GM19438 (cell line): ENCODE data around the gene OR10H1.
"Not testable (repeated sequence)": the region's sequence is repeated elsewhere in the genome, so short reads cannot be mapped to it uniquely, and the experiment has no call there.

Experiments
- ATAC-seq: cut with Tn5 transposase; IDR thresholded peaks from one replicate; pipeline ENCODE4 v1.9.1; 2021; ENCODE audit warnings: low read depth; ENCODE audit not compliant: unreplicated experiment

Gene OR10H1

DNA sequence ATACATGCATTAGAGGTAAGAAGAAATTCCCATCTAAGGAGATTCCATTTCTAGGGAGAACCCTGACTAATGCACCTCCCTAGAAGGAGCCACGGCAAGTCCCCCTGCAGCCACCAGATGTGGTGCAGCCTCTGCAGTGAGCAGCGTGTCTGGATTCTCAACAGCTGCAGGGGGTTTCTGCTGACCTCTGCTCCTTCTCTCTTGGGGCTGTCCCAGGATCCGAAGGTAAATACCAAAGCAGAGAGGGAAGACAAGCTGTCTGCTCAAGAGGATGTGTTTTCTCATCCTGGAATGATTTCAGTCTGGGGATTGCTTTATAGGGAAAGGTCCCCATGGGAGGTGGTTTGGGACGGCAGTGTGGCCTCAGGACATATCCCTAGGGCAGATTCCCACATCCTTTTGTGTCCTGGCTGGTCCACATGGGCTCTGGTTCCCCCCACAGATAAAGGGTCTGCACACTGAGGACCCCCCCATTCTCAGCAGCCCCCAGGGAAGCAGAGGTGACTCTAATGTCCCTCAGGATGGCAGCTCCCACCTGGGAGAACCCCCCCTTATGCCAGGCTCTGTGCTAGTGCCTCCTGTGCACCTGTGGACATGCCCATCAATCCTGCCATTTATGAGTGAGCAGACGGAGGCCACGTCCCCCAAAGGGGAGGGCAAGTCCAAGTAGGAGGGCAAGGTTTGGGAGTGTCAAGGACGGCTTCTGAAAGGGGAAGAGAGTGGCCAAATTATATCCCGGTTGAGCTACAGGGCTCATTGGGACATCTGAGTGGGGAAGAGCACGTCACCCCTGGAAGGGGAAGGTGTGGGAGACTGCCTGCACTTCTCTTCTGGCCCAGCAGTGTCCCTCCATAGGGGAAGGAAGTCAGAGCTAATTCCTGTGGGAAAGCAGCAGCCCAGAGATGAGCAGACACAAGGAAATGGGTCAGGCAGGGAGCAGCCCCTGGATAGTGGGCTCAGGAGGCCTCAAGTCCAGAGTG is 38.2 kb downstream of the OR10H1 start:
- ATAC-seq: no peak

DNA sequence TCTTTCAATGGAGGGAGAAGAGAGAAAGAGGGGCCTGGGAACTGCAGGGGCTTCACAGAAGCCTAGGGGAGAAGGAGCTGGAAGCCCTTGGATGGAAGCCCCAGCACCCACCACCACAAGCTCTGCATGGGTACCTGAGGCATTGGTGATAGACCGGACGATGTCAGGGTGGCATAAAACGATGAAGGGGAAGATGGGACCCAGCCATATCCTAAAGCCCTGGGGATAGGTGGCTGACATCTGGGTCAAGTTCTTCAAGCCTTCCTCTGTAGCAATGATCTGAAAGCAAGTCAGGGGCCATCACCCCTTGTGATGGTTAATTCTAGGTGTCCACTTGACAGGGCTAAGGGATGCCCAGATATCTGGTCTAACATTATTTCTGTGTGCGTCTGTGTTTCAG is 39.2 kb downstream of the OR10H1 start:
- ATAC-seq: no peak

DNA sequence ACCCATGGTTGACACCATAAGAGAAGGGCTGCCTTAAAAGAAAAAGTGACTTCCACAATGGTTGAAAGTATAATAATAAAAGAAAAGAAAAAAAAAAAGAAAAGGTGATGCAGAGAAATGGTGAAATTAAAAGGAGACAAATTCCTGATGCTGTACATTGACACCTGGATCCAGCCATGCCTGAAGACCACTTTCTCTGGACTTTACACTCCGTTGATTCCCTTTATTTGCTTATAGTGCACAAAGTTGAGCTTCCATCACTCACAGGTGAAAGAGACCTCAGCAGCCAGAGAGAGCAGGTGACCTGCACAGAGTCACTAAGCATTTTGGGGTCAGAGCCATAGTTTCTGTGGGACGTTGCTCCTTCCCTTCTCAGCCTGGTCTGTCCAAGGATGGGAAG is 40.2 kb downstream of the OR10H1 start:
- ATAC-seq: no peak

DNA sequence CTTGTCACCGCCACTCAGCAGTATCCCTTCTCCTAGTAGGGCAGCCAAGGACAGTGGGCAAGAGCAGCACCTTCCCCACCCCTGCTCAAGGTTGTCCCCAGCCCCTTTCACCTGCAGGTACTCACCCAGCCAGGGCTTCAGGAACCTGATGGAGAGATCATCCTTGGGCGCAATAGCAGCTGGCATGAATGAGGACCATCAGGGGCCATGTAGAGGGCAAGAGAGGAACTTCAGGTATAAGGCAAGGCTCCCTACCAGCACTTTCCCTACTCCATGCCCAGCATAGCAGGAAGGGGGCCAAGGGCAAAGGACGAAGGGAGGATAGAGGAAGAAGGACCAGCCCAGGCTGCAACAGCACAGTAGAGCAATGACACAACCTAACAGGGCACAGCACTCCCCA is 41.3 kb downstream of the OR10H1 start:
- not testable (repeated sequence) for ATAC-seq

DNA sequence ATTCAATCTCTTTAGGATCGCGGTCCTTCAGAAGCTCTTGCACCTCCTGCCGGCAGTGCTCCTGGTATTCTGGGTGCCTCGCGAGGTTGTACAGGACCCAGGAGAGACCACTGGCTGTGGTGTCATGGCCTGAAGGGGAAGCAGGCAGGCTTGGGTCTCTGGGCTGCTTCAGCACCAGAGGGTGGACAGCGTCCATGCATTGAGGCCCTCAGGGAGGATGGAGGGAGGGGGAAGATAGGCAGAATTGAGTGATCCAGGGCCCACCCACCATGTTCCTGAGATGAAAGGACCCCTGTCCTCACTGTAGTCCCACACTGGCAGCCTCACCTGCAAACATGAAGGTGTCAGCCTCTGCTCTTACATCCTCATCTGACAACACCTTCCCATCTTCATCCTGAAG is 45.9 kb downstream of the OR10H1 start:
- ATAC-seq: no peak

DNA sequence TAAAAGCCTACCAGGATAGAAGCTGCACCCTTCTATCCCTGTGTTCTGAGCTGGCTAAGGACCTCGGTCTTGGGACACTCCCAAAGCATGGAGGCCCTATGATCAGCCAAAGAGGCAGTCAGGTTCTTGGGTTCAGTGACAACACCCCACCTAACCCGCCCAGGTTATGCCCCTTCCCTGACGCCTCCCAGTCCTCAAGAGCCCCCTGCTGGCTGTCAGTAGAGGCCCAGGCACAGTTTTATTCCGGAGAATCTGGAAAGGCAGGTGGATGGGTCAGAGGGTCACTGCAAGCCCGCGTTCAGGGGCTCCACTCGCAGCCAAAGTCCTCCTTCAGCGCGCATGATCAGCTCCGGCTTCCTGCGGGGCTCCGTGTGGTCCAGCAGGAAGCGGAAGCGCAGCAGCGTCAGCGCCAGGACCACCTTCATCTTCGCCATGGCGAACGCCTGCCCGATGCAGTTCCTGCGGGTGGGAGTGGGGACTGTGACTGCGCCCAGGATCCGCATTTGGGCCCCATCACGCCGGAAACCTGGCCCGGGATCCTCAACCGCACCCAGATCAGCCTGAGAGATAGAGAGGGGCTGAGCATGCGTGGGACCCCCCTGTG is 55.4 kb downstream of the OR10H1 start:
- ATAC-seq: no peak

DNA sequence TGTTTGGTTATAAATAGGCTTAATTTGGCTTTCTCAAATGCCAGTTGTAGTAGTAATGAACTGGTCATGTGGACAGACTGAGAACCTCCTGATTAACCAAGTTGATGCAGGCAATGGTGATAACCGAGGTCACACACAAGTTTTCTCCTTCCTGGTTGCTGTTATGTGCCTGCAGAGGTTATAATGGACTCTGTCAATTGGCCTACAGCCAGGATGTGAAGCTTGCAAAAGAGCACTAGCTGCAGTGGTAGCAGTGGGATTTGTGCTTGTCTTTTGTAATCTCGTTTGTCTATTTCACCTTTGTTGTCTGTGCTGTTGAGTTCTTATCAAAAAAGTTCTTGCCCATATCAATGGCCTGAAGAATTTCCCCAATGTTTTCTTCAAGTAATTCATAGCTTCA is 57.1 kb downstream of the OR10H1 start:
- no peak for ATAC-seq
